ENCODE data around the gene PHF19.

DNA sequence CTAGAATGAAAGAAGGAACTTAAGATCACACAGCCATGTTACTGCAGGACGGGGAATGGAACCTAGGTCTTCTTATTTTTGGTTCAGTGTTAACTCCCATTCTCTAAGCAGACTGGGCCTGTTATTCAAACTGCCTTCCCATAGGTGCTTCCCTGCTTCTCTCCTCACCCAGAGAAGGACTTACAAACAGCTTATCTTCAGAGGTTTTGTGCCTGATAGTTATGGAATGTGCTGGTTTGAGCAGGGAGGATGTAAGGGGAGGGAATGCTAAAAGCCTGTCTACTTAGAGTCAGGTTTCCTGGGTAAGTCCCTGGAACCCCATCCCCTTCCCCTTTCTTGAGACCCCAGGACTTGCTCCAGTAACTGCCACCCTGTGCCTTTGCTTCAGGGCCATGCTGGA, 30.1 kb downstream of the PHF19 start:
- TF ChIP-seq, protein P1, sequence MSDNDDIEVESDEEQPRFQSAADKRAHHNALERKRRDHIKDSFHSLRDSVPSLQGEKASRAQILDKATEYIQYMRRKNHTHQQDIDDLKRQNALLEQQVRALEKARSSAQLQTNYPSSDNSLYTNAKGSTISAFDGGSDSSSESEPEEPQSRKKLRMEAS (IDR thresholded peaks at IDR 0.05), result no peak
- TF ChIP-seq ZNF302 (CRISPR knock-in tag; IDR thresholded peaks at IDR 0.05) (no peak), EP300 (IDR thresholded peaks at IDR 0.05) (no peak), POLR2A (IDR thresholded peaks at IDR 0.05; ENCODE audit: low read length) (no peak), MAZ (IDR thresholded peaks at IDR 0.05; ENCODE audit: borderline replicate concordance, low read depth, low read length) (no peak), KDM5A (IDR thresholded peaks at IDR 0.05) (no peak), CHD4 (IDR thresholded peaks at IDR 0.05; ENCODE audit: borderline replicate concordance) (no peak)
- TF ChIP-seq, protein P2, sequence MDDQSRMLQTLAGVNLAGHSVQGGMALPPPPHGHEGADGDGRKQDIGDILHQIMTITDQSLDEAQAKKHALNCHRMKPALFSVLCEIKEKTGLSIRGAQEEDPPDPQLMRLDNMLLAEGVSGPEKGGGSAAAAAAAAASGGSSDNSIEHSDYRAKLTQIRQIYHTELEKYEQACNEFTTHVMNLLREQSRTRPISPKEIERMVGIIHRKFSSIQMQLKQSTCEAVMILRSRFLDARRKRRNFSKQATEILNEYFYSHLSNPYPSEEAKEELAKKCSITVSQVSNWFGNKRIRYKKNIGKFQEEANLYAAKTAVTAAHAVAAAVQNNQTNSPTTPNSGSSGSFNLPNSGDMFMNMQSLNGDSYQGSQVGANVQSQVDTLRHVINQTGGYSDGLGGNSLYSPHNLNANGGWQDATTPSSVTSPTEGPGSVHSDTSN (IDR thresholded peaks at IDR 0.05), result no peak
- TF ChIP-seq, protein P3, sequence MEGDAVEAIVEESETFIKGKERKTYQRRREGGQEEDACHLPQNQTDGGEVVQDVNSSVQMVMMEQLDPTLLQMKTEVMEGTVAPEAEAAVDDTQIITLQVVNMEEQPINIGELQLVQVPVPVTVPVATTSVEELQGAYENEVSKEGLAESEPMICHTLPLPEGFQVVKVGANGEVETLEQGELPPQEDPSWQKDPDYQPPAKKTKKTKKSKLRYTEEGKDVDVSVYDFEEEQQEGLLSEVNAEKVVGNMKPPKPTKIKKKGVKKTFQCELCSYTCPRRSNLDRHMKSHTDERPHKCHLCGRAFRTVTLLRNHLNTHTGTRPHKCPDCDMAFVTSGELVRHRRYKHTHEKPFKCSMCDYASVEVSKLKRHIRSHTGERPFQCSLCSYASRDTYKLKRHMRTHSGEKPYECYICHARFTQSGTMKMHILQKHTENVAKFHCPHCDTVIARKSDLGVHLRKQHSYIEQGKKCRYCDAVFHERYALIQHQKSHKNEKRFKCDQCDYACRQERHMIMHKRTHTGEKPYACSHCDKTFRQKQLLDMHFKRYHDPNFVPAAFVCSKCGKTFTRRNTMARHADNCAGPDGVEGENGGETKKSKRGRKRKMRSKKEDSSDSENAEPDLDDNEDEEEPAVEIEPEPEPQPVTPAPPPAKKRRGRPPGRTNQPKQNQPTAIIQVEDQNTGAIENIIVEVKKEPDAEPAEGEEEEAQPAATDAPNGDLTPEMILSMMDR (IDR thresholded peaks at IDR 0.05), result no peak
